GM12878 (cell line): ENCODE data around the gene SLC16A10. TPM values are rescaled to one million over a fixed set of nuclear protein-coding genes. Genes with fewer than 3 reads are reported as not detected.

ENCODE experiments used
- ATAC-seq: fragments of 200-7000 bp; cut with Tn5 transposase; 3 replicates; pipeline ENCODE4 v1.9.1; 2020; ENCODE audit warnings: mild to moderate bottlenecking, moderate library complexity
- BruUV-seq: library from RNA; stranded (reverse); fragments of 400-500 nt; replicated peaks from 2 replicates; lab custom pipeline; 2021; lab: Mats Ljungman, UMichigan
- CTCF ChIA-PET: fragments of 300-600 bp; sonication (Branson Sonifier 250); formaldehyde crosslinking; extraction: SDS; loops from one replicate; lab custom pipeline; 2021; ENCODE audit warnings: inconsistent platforms; lab: Yijun Ruan, JAX
- POLR2A ChIA-PET: fragments of 350-600 bp; formaldehyde crosslinking; extraction: SDS; loops from one replicate; lab custom pipeline; 2021; ENCODE audit warnings: inconsistent platforms; lab: Charles Lee
- RAD21 ChIA-PET: fragments of 300-600 bp; sonication (Branson Sonifier 250); formaldehyde crosslinking; loops from one replicate; lab custom pipeline; 2023; ENCODE audit warnings: antibody characterized with exemption; ENCODE audit not compliant: unreplicated experiment; lab: Charles Lee
- SMC1A ChIA-PET: fragments of 300-600 bp; sonication (Branson Sonifier 250); formaldehyde crosslinking; loops from one replicate; lab custom pipeline; 2023; ENCODE audit not compliant: unreplicated experiment, uncharacterized antibody; lab: Charles Lee
- DNase-seq: peaks from one replicate; pipeline ENCODE4 v3.0.0-alpha.2; 2011; ENCODE audit warnings: low read depth, low spot score
- FAIRE-seq: peaks from 3 replicates; lab custom pipeline; 2011; peaks lifted over from hg19 to GRCh38; lab: Jason Lieb, UNC
- H2AFZ ChIP-seq: 2 replicates; pipeline ENCODE4 v1.6.0; 2011; ENCODE audit warnings: low read depth, low read length, control low read depth; ENCODE audit not compliant: control insufficient read depth
- H3K27ac ChIP-seq: 2 replicates; pipeline ENCODE4 v1.5.1; 2011; ENCODE audit warnings: control low read depth; ENCODE audit not compliant: control insufficient read depth, insufficient read depth
- H3K27me3 ChIP-seq, 2 experiments: replicated peaks in 1 of 2; 2 replicates each; pipeline versions ENCODE4 v1.6.0 to v1.6.1; 2011; ENCODE audit warnings: low read length in 1 of 2; ENCODE audit not compliant: control insufficient read depth in 2 of 2, insufficient read depth in 2 of 2
- H3K36me3 ChIP-seq, 2 experiments: 2 replicates each; pipeline ENCODE4 v1.5.1; 2011; ENCODE audit warnings: low read length in 1 of 2; ENCODE audit not compliant: control insufficient read depth in 2 of 2, insufficient read depth in 2 of 2
- H3K4me1 ChIP-seq: 2 replicates; pipeline ENCODE4 v1.6.1; 2011; ENCODE audit warnings: mild to moderate bottlenecking, low read length, moderate library complexity, mixed read lengths; ENCODE audit not compliant: control insufficient read depth, insufficient read depth
- H3K4me2 ChIP-seq: 2 replicates; pipeline ENCODE4 v1.6.0; 2011; ENCODE audit warnings: control low read depth; ENCODE audit not compliant: control insufficient read depth, insufficient read depth
- H3K4me3 ChIP-seq: fragments of 200-600 bp; sonication (generic); 2 replicates; pipeline ENCODE4 v1.5.1; 2016
- H3K79me2 ChIP-seq: 2 replicates; pipeline ENCODE4 v1.6.0; 2011; ENCODE audit warnings: low read length; ENCODE audit not compliant: control insufficient read depth, insufficient read depth
- H3K9ac ChIP-seq: 2 replicates; pipeline ENCODE4 v1.8.0; 2011; ENCODE audit warnings: low read length, control low read depth, mixed read lengths; ENCODE audit not compliant: control insufficient read depth, insufficient read depth
- H3K9me3 ChIP-seq: replicated peaks from 3 replicates; pipeline ENCODE4 v1.5.1; 2011; ENCODE audit warnings: mild to moderate bottlenecking, low read length; ENCODE audit not compliant: control insufficient read depth, insufficient read depth
- H4K20me1 ChIP-seq: 2 replicates; pipeline ENCODE4 v1.6.0; 2011; ENCODE audit not compliant: control insufficient read depth, insufficient read depth
- ASH2L ChIP-seq: fragments of 300-600, 200-600 bp; sonication (generic); IDR thresholded peaks from 2 replicates; pipeline ENCODE4 v1.6.1; 2017; ENCODE audit warnings: low read depth, mild to moderate bottlenecking, borderline replicate concordance
- CREB1 ChIP-seq: IDR thresholded peaks from 2 replicates; pipeline ENCODE4 v1.6.1; 2012; ENCODE audit warnings: low read depth, mild to moderate bottlenecking, inconsistent platforms
- HDAC6 ChIP-seq: fragments of 200-600 bp; sonication (generic); IDR thresholded peaks from one replicate; pipeline ENCODE4 v1.8.0; 2017; ENCODE audit warnings: antibody characterized with exemption; ENCODE audit not compliant: unreplicated experiment
- IKZF2 ChIP-seq, 2 experiments: fragments of 450-650 bp; IDR thresholded peaks; 2 replicates each; pipeline ENCODE4 v1.6.1; 2017; ENCODE audit warnings: mild to moderate bottlenecking in 2 of 2, moderate library complexity in 2 of 2
- NFIC ChIP-seq: IDR thresholded peaks from 2 replicates; pipeline ENCODE4 v1.6.1; 2012; ENCODE audit warnings: low read depth, mild to moderate bottlenecking, inconsistent platforms, low read length, moderate library complexity
- NFXL1 ChIP-seq: fragments of 450-650 bp; IDR thresholded peaks from 2 replicates; pipeline ENCODE4 v1.6.1; 2017; ENCODE audit warnings: antibody characterized with exemption, mild to moderate bottlenecking, borderline replicate concordance
- PAX5 ChIP-seq: IDR thresholded peaks from 2 replicates; pipeline ENCODE4 v1.6.1; 2011; ENCODE audit warnings: low read depth, low read length, borderline replicate concordance
- STAT1 ChIP-seq: fragments of 450-650 bp; conservative IDR thresholded peaks from 2 replicates; pipeline ENCODE4 v1.6.1; 2014; ENCODE audit warnings: antibody characterized with exemption, mild to moderate bottlenecking
- ZBED1 ChIP-seq: IDR thresholded peaks from 2 replicates; pipeline ENCODE4 v1.6.1; 2016; ENCODE audit warnings: borderline replicate concordance
- ZSCAN29 ChIP-seq: fragments of 450-650 bp; IDR thresholded peaks from 2 replicates; pipeline ENCODE4 v1.6.1; 2017; ENCODE audit warnings: mild to moderate bottlenecking, moderate library complexity
- WGBS: methylation state at CpG from one replicate; pipeline ENCODE4 v1.1.6; 2016; ENCODE audit warnings: low lambda C conversion rate; ENCODE audit not compliant: insufficient replicate concordance, insufficient coverage; ENCODE audit errors: missing lambda C conversion rate; 5-methylcytosine and 5-hydroxymethylcytosine counted together
- in situ Hi-C: fragments of 300-500 bp; cut with MboI; formaldehyde crosslinking; loops from 9 replicates; pipeline ENCODE4 v1.14.3; 2018; ENCODE audit warnings: mixed read lengths
- intact Hi-C: fragments of 100-400 bp; cut with micrococcal nuclease; formaldehyde crosslinking; loops from one replicate; pipeline ENCODE4 v1.14.2; 2022; ENCODE audit not compliant: unreplicated experiment
- polyA plus RNA-seq, 11 experiments: library from polyadenylated mRNA; depleted of rRNA in 4 of 11; unstranded in 6 of 11; stranded (reverse) in 5 of 11; fragments of >200 nt; fragmentation: Nextera tagmentation in 4 of 11; fragmentation: Illumina TruSeq in 1 of 11; extraction: Ambion mirVana in 4 of 11; extraction: Trizol in 1 of 11; gene quantifications; 1 replicate in 1 of 11; 2 replicates in 10 of 11; pipeline versions ENCODE4 v1.2.1 to v1.2.3, GENCODE V29; 2011 to 2016; ENCODE audit warnings: inconsistent platforms in 2 of 11, missing spikeins in 2 of 11, low read depth in 1 of 11
- total RNA-seq, 4 experiments: library from RNA; depleted of rRNA in 3 of 4; stranded (reverse); fragments of >200 nt in 3 of 4; fragmentation: Illumina TruSeq in 1 of 4; extraction: Trizol in 1 of 4; gene quantifications; 2 replicates each; pipeline versions ENCODE4 v1.2.1 to v1.2.3, GENCODE V29; 2013 to 2021
- TF ChIP-seq, protein P1 (sequence below): fragments of 450-650 bp; IDR thresholded peaks from 2 replicates; pipeline ENCODE4 v1.6.1; 2018; ENCODE audit warnings: mild to moderate bottlenecking, low read depth, moderate library complexity; ENCODE audit not compliant: partially characterized antibody

Gene SLC16A10
- total and polyA plus RNA-seq, 10 of the 15 experiments (the other 5 are each of a cell fraction or from before 2014, with no cell fraction given) = 2.3 to 19.0 (median 8.0) TPM

DNA sequence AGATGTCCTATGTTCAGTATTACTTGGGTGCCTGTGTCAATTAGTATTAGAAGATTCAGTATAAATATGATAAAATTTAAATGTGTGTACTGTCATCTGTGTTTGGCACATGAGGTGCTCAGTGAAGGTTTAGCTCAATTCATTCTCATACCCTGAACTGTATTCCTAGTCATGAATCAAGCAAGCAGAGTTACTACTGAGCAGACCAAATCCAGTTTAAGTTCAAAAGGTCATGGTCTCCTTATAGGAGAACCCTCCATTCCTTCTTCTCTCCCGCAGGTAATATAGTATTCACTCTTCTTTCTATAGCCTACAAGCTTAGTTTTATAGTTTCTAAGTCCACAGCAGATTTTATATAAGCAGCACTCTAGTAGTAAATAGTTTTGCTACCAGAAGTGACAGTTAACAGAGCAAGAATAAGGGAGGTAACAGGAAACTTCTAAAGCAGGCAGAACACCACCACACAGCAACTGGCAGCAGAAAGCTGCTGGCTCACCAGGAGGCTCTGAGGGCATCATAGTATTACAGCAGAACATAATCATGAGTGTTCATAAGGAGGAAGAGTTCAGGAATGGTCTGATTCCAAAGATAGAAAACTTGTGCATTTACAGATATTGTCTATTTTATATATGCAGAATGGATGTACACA lies 133.2 kb downstream of the SLC16A10 start:
- Histone ChIP-seq H3K4me2 (no peak overlapping the region), H3K27ac (no peak overlapping the region), H3K4me3 (no peak overlapping the region), H3K27me3 (peaks cover 0 to 2% of the 10 kb centered on the region in 2 experiments; a peak in 1 of 4 replicates), H3K9me3 (no peaks in the 10 kb centered on the region), H3K9ac (no peak overlapping the region), H3K79me2 (no peaks in the 10 kb centered on the region), H4K20me1 (no peaks in the 10 kb centered on the region), H2AFZ (no peak overlapping the region), H3K4me1 (peaks cover 4% of the 10 kb centered on the region; the same call in 1 of the 2 replicates), H3K36me3 (no peaks in the 10 kb centered on the region)
- in situ Hi-C loops (no loop called here), intact Hi-C loops (no loop called here)
- no peak for DNase-seq
- CTCF ChIA-PET = interaction anchor here (0.6 to 3.4 kb wide), 5 partner anchors 11 to 823 kb away, joined by 3 to 12 read pairs (median 4); no protein-coding TSS in a partner anchor
- no peak for ATAC-seq
- BruUV-seq = no TSS peak
- RAD21 ChIA-PET = no interaction called here
- FAIRE-seq = no peak
- SMC1A ChIA-PET = interaction anchor here (1.0 kb wide), 1 partner anchor 209 kb away, joined by 3 read pairs; no protein-coding TSS in a partner anchor
- TF ChIP-seq HDAC6 (no peak), NFIC (no peak), ZBED1 (no peak), ZSCAN29 (no peak), NFXL1 (no peak), IKZF2 (IDR thresholded peaks at IDR 0.05) (no peak), PAX5 (no peak), STAT1 (no peak), ASH2L (no peak), CREB1 (no peak)
- TF ChIP-seq, protein P1, sequence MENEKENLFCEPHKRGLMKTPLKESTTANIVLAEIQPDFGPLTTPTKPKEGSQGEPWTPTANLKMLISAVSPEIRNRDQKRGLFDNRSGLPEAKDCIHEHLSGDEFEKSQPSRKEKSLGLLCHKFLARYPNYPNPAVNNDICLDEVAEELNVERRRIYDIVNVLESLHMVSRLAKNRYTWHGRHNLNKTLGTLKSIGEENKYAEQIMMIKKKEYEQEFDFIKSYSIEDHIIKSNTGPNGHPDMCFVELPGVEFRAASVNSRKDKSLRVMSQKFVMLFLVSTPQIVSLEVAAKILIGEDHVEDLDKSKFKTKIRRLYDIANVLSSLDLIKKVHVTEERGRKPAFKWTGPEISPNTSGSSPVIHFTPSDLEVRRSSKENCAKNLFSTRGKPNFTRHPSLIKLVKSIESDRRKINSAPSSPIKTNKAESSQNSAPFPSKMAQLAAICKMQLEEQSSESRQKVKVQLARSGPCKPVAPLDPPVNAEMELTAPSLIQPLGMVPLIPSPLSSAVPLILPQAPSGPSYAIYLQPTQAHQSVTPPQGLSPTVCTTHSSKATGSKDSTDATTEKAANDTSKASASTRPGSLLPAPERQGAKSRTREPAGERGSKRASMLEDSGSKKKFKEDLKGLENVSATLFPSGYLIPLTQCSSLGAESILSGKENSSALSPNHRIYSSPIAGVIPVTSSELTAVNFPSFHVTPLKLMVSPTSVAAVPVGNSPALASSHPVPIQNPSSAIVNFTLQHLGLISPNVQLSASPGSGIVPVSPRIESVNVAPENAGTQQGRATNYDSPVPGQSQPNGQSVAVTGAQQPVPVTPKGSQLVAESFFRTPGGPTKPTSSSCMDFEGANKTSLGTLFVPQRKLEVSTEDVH = no peak
- WGBS = 76% methylated on average over 1 of the region's 1 CpG
- POLR2A ChIA-PET = no interaction called here
